ENCODE results near the gene HIVEP1.
"Not testable (repeated sequence)": the region's sequence is repeated elsewhere in the genome, so short reads cannot be mapped to it uniquely, and the experiment has no call there.

GRCh38 chr6:12176782-12177181 is 164.7 kb downstream of the HIVEP1 start:
- TF ChIP-seq, protein P1, sequence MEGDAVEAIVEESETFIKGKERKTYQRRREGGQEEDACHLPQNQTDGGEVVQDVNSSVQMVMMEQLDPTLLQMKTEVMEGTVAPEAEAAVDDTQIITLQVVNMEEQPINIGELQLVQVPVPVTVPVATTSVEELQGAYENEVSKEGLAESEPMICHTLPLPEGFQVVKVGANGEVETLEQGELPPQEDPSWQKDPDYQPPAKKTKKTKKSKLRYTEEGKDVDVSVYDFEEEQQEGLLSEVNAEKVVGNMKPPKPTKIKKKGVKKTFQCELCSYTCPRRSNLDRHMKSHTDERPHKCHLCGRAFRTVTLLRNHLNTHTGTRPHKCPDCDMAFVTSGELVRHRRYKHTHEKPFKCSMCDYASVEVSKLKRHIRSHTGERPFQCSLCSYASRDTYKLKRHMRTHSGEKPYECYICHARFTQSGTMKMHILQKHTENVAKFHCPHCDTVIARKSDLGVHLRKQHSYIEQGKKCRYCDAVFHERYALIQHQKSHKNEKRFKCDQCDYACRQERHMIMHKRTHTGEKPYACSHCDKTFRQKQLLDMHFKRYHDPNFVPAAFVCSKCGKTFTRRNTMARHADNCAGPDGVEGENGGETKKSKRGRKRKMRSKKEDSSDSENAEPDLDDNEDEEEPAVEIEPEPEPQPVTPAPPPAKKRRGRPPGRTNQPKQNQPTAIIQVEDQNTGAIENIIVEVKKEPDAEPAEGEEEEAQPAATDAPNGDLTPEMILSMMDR (conservative IDR thresholded peaks at IDR 0.05; ENCODE audit: low read depth, low read length): not testable (repeated sequence)
- not testable (repeated sequence) for TF ChIP-seq EZH2phosphoT487 (IDR thresholded peaks at IDR 0.05; ENCODE audit: borderline replicate concordance, low read length)
